Measurements from ENCODE around the gene PRPF19.

The PRPF19 gene

DNA sequence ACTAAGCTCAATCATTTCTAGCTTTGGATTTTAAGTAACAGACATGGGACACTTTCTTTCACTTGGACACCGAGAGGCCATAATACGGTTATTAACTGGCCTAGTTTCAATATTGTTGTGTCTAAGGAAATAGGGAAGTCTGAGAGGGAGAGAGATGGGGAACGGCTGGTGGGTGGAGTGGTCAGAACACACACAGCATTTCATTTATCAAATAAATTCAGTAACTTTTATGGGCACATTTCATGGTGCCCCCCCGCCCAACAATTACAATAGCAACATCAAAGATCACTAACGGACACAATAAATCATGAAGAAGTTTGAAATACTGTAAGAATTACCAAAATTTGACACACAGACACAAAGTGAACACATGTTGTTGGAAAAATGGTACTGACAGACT, 10.7 kb downstream of the PRPF19 start:
- H3K27me3 ChIP-seq (ENCODE audit: control insufficient read depth, insufficient read depth, low read length): no peaks in the 10 kb centered on the region
- H3K36me3 ChIP-seq (ENCODE audit: control insufficient read depth, insufficient read depth, low read length): peaks cover 26% of the 10 kb centered on the region

GRCh38 chr11:60891103-60891741, 15.2 kb downstream of the PRPF19 start:
- Histone ChIP-seq H3K4me1 (ENCODE audit: control insufficient read depth, insufficient read depth, low read length) (peaks cover 5% of the 10 kb centered on the region), H3K9ac (ENCODE audit: low read length) (no peak overlapping the region), H3K36me3 (ENCODE audit: control insufficient read depth, insufficient read depth, low read length) (no peaks in the 10 kb centered on the region), H3K4me3 (ENCODE audit: low read length) (no peak overlapping the region), H3K9me3 (ENCODE audit: control insufficient read depth, low read length) (no peaks in the 10 kb centered on the region), H3K27me3 (ENCODE audit: control insufficient read depth, insufficient read depth, low read length) (no peaks in the 10 kb centered on the region)

More for the DNA sequence above, 10.7 kb downstream of the PRPF19 start:
- Histone ChIP-seq H3K4me3 (ENCODE audit: low read length) (no peak overlapping the region), H3K4me1 (ENCODE audit: control insufficient read depth, insufficient read depth, low read length) (no peaks in the 10 kb centered on the region), H3K9me3 (ENCODE audit: control insufficient read depth, low read length) (no peaks in the 10 kb centered on the region), H3K9ac (ENCODE audit: low read length) (no peak overlapping the region)

DNA sequence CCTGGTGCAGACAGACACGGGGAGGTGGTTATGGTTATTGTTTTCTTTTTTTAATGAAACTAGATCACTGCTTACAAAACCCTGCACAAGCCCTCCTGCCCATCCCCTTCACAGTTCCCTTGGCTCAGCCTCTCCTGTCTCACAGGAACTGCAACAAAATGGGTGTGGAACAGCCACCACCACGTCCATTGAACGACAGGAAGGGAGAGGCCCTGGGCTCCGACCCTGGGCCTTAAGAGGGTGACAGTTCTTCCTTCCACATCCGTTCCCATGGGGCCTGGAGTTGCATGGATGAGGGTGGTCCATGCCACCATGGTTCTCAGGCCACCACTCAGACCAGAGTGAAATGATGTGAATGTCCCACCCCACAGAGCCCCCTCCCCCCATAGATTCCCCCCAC, 15.7 kb downstream of the PRPF19 start:
- H3K36me3 ChIP-seq (ENCODE audit: control insufficient read depth, insufficient read depth, low read length): no peaks in the 10 kb centered on the region
- H3K9ac ChIP-seq (ENCODE audit: low read length): no peak overlapping the region
- peaks cover 5% of the 10 kb centered on the region for H3K4me1 ChIP-seq (ENCODE audit: control insufficient read depth, insufficient read depth, low read length)
- H3K9me3 ChIP-seq (ENCODE audit: control insufficient read depth, low read length): no peaks in the 10 kb centered on the region
- H3K4me3 ChIP-seq (ENCODE audit: low read length): no peak overlapping the region
- H3K27me3 ChIP-seq (ENCODE audit: control insufficient read depth, insufficient read depth, low read length): no peaks in the 10 kb centered on the region

DNA sequence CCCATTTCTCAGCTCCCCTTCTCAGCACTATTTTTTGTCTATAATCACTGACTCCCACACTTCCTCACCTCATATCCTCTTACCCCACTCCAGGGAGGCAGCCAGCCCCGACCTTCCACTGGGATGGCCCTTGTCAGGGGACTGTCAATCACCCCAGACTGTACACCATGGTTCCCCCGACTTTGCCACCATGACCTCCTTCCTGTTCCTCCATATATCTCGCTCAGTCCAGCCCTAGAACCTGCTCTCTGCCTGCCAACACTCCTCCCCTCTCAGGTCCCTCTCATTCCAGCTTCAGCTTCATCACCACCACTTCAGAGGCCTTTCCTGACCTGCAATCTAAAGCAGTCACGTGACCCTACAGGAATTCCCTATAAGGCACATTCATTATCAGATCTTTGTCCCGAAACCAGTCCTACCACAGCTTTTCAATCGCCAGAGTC, 16.5 kb downstream of the PRPF19 start:
- H3K36me3 ChIP-seq (ENCODE audit: control insufficient read depth, insufficient read depth, low read length): no peaks in the 10 kb centered on the region
- H3K4me3 ChIP-seq (ENCODE audit: low read length): no peak overlapping the region
- H3K9ac ChIP-seq (ENCODE audit: low read length): no peak overlapping the region
- no peaks in the 10 kb centered on the region for H3K27me3 ChIP-seq (ENCODE audit: control insufficient read depth, insufficient read depth, low read length)
- peaks cover 5% of the 10 kb centered on the region for H3K4me1 ChIP-seq (ENCODE audit: control insufficient read depth, insufficient read depth, low read length)
- no peaks in the 10 kb centered on the region for H3K9me3 ChIP-seq (ENCODE audit: control insufficient read depth, low read length)

GRCh38 chr11:60887556-60887955, 18.8 kb downstream of the PRPF19 start:
- no peak overlapping the region for H3K4me3 ChIP-seq (ENCODE audit: low read length)
- H3K27me3 ChIP-seq (ENCODE audit: control insufficient read depth, insufficient read depth, low read length): no peaks in the 10 kb centered on the region
- H3K36me3 ChIP-seq (ENCODE audit: control insufficient read depth, insufficient read depth, low read length): no peaks in the 10 kb centered on the region
- H3K4me1 ChIP-seq (ENCODE audit: control insufficient read depth, insufficient read depth, low read length): peaks cover 5% of the 10 kb centered on the region
- no peaks in the 10 kb centered on the region for H3K9me3 ChIP-seq (ENCODE audit: control insufficient read depth, low read length)
- no peak overlapping the region for H3K9ac ChIP-seq (ENCODE audit: low read length)

DNA sequence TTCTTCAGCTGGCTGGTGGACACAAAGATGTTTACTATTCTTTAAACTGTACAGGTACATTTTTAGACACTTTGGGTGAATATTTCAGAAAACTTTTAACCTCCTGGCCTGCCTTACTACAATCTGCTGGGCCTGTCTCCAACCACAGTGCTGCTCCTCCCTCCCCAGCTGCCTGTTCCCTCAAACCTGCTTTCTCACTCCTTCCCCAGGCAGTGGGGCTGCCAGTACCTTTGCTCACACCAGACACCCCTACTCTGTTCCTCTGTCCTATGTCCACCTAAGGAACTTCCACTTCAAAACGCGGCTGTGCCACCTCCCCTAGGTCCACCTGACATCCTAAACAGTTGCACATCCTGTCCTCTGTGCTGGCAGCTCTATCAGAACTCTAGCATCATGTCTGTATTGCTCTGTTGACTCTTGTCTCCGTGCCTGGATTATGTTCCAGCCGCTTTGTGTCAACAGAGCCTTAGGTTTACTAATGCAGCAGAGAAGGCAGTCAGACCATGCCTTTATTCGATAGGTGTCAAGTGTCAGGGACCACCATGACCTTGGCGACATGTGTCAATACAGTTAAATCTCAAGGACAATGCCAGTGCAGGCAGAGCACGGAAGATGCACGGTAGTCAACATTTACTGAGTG, 25.6 kb downstream of the PRPF19 start:
- no peaks in the 10 kb centered on the region for H3K27me3 ChIP-seq (ENCODE audit: control insufficient read depth, insufficient read depth, low read length)
- H3K9ac ChIP-seq (ENCODE audit: low read length): no peak overlapping the region
- H3K4me3 ChIP-seq (ENCODE audit: low read length): no peak overlapping the region
- H3K4me1 ChIP-seq (ENCODE audit: control insufficient read depth, insufficient read depth, low read length): peaks cover 8% of the 10 kb centered on the region
- no peaks in the 10 kb centered on the region for H3K9me3 ChIP-seq (ENCODE audit: control insufficient read depth, low read length)
- H3K36me3 ChIP-seq (ENCODE audit: control insufficient read depth, insufficient read depth, low read length): no peaks in the 10 kb centered on the region

DNA sequence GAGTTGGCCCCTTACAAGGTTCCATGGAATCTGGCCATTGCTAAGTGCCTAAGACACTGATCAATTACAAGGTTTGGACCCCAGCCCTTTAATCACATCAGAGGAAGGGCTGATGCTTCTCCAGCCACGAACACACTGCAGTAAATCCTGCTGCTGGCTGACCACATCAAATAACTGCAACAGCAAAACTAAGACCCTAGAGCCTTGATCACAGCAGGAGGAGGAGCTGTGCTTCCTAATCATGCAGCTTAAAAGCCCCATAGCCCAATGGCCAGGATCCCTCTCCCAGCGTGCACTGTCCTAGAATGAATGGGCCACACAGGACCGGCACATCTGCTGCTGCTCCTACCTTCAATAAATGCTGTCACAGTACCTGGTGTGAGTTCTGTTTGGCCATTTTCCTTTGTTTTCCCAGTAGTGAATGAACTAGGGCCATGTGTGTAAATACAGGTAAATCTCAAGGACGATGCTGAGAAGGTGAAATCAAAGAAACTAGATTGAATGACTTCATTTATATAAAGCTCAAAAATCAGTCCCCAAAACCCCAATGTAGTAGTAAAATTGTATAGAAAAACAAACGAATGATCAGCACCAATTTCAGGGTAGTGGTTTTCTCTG, 26.3 kb downstream of the PRPF19 start:
- H3K27me3 ChIP-seq (ENCODE audit: control insufficient read depth, insufficient read depth, low read length): no peaks in the 10 kb centered on the region
- H3K4me1 ChIP-seq (ENCODE audit: control insufficient read depth, insufficient read depth, low read length): peaks cover 8% of the 10 kb centered on the region
- H3K9me3 ChIP-seq (ENCODE audit: control insufficient read depth, low read length): no peaks in the 10 kb centered on the region
- H3K36me3 ChIP-seq (ENCODE audit: control insufficient read depth, insufficient read depth, low read length): no peaks in the 10 kb centered on the region
- H3K9ac ChIP-seq (ENCODE audit: low read length): no peak overlapping the region
- no peak overlapping the region for H3K4me3 ChIP-seq (ENCODE audit: low read length)

GRCh38 chr11:60879104-60879503, 27.3 kb downstream of the PRPF19 start:
- Histone ChIP-seq H3K27me3 (ENCODE audit: control insufficient read depth, insufficient read depth, low read length) (no peaks in the 10 kb centered on the region), H3K4me1 (ENCODE audit: control insufficient read depth, insufficient read depth, low read length) (peaks cover 8% of the 10 kb centered on the region), H3K9ac (ENCODE audit: low read length) (no peak overlapping the region), H3K4me3 (ENCODE audit: low read length) (no peak overlapping the region), H3K36me3 (ENCODE audit: control insufficient read depth, insufficient read depth, low read length) (no peaks in the 10 kb centered on the region), H3K9me3 (ENCODE audit: control insufficient read depth, low read length) (no peaks in the 10 kb centered on the region)

GRCh38 chr11:60878245-60879101, 27.9 kb downstream of the PRPF19 start:
- Histone ChIP-seq H3K36me3 (ENCODE audit: control insufficient read depth, insufficient read depth, low read length) (no peaks in the 10 kb centered on the region), H3K4me1 (ENCODE audit: control insufficient read depth, insufficient read depth, low read length) (peaks cover 8% of the 10 kb centered on the region), H3K9ac (ENCODE audit: low read length) (no peak overlapping the region), H3K9me3 (ENCODE audit: control insufficient read depth, low read length) (no peaks in the 10 kb centered on the region), H3K27me3 (ENCODE audit: control insufficient read depth, insufficient read depth, low read length) (no peaks in the 10 kb centered on the region), H3K4me3 (ENCODE audit: low read length) (no peak overlapping the region)

DNA sequence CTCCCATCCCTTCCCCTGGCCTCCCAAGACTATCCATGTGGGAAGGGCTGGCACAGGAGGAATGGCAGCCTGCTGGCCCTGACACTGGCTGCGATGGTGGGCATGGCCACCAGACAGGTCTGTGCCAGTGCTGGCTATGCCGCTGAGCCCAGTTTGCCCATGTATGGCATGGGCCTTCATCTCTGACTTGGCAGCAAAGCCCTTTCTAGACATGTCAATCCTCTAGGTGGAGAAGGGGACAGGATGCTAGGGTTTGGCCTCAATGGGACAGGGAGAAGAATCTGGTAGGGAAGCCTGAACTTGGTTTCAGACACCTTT, 30.3 kb downstream of the PRPF19 start:
- Histone ChIP-seq H3K27me3 (ENCODE audit: control insufficient read depth, insufficient read depth, low read length) (no peaks in the 10 kb centered on the region), H3K9me3 (ENCODE audit: control insufficient read depth, low read length) (no peaks in the 10 kb centered on the region), H3K9ac (ENCODE audit: low read length) (no peak overlapping the region), H3K4me3 (ENCODE audit: low read length) (no peak overlapping the region), H3K36me3 (ENCODE audit: control insufficient read depth, insufficient read depth, low read length) (no peaks in the 10 kb centered on the region), H3K4me1 (ENCODE audit: control insufficient read depth, insufficient read depth, low read length) (peaks cover 13% of the 10 kb centered on the region)

GRCh38 chr11:60875366-60876167, 30.8 kb downstream of the PRPF19 start:
- no peaks in the 10 kb centered on the region for H3K9me3 ChIP-seq (ENCODE audit: control insufficient read depth, low read length)
- no peak overlapping the region for H3K9ac ChIP-seq (ENCODE audit: low read length)
- no peak overlapping the region for H3K4me3 ChIP-seq (ENCODE audit: low read length)
- H3K27me3 ChIP-seq (ENCODE audit: control insufficient read depth, insufficient read depth, low read length): no peaks in the 10 kb centered on the region
- H3K36me3 ChIP-seq (ENCODE audit: control insufficient read depth, insufficient read depth, low read length): no peaks in the 10 kb centered on the region
- H3K4me1 ChIP-seq (ENCODE audit: control insufficient read depth, insufficient read depth, low read length): peaks cover 9% of the 10 kb centered on the region

Measured in mucosa of stomach (tissue), 1 donor.